ENCODE data around the gene DZIP3. TPM values are rescaled to one million over a fixed set of nuclear protein-coding genes. Genes with fewer than 3 reads are reported as not detected.

The DZIP3 gene
- total and polyA plus RNA-seq, 9 donors = 12.6 to 21.8 (median 17.2) TPM

GRCh38 chr3:108562565-108562964 lies 27.0 kb upstream of the DZIP3 start:
- Histone ChIP-seq H3K36me3 (ENCODE audit: control insufficient read depth, insufficient read depth, low read length) (peaks cover 7% of the 10 kb centered on the region), H3K27ac (ENCODE audit: low read length) (no peak overlapping the region), H3K27me3 (ENCODE audit: control insufficient read depth, insufficient read depth, low read length) (no peaks in the 10 kb centered on the region), H3K4me1 (ENCODE audit: control insufficient read depth, insufficient read depth, low read length) (no peaks in the 10 kb centered on the region), H3K9me3 (replicated peaks; ENCODE audit: control insufficient read depth, low read depth, low read length) (no peaks in the 10 kb centered on the region), H3K4me3 (ENCODE audit: low read length) (no peak overlapping the region)
- DNase-seq = no peak
- WGBS (ENCODE audit: insufficient coverage) = no CpG with 5 or more reads among the region's 2 CpGs

GRCh38 chr3:108564564-108564963 lies 25.0 kb upstream of the DZIP3 start:
- Histone ChIP-seq H3K4me1 (ENCODE audit: control insufficient read depth, insufficient read depth, low read length) (no peaks in the 10 kb centered on the region), H3K4me3 (ENCODE audit: low read length) (no peak overlapping the region), H3K36me3 (ENCODE audit: control insufficient read depth, insufficient read depth, low read length) (peaks cover 4% of the 10 kb centered on the region), H3K9me3 (replicated peaks; ENCODE audit: control insufficient read depth, low read depth, low read length) (no peaks in the 10 kb centered on the region), H3K27me3 (ENCODE audit: control insufficient read depth, insufficient read depth, low read length) (no peaks in the 10 kb centered on the region), H3K27ac (ENCODE audit: low read length) (no peak overlapping the region)
- DNase-seq = no peak

- Histone ChIP-seq H3K4me1 (ENCODE audit: control insufficient read depth, insufficient read depth, low read length) (no peaks in the 10 kb centered on the region), H3K27ac (ENCODE audit: low read length) (no peak overlapping the region), H3K27me3 (ENCODE audit: control insufficient read depth, insufficient read depth, low read length) (no peaks in the 10 kb centered on the region), H3K4me3 (ENCODE audit: low read length) (no peak overlapping the region), H3K36me3 (ENCODE audit: control insufficient read depth, insufficient read depth, low read length) (peaks cover 4% of the 10 kb centered on the region), H3K9me3 (replicated peaks; ENCODE audit: control insufficient read depth, low read depth, low read length) (no peaks in the 10 kb centered on the region)
- WGBS (ENCODE audit: insufficient coverage) = no CpG with 5 or more reads among the region's 3 CpGs
- no peak for DNase-seq
Observed at GRCh38 chr3:108565506-108565905, 24.0 kb upstream of the DZIP3 start.

GRCh38 chr3:108566599-108566998 lies 22.9 kb upstream of the DZIP3 start:
- Histone ChIP-seq H3K27me3 (ENCODE audit: control insufficient read depth, insufficient read depth, low read length) (no peaks in the 10 kb centered on the region), H3K36me3 (ENCODE audit: control insufficient read depth, insufficient read depth, low read length) (peaks cover 4% of the 10 kb centered on the region), H3K4me1 (ENCODE audit: control insufficient read depth, insufficient read depth, low read length) (no peaks in the 10 kb centered on the region), H3K9me3 (replicated peaks; ENCODE audit: control insufficient read depth, low read depth, low read length) (no peaks in the 10 kb centered on the region), H3K4me3 (ENCODE audit: low read length) (no peak overlapping the region), H3K27ac (ENCODE audit: low read length) (no peak overlapping the region)
- no CpG with 5 or more reads among the region's 1 CpG for WGBS (ENCODE audit: insufficient coverage)
- DNase-seq = no peak

- no peak for DNase-seq
- no peaks in the 10 kb centered on the region for H3K27me3 ChIP-seq (ENCODE audit: control insufficient read depth, insufficient read depth, low read length)
- H3K9me3 ChIP-seq (replicated peaks; ENCODE audit: control insufficient read depth, low read depth, low read length) = no peaks in the 10 kb centered on the region
- H3K27ac ChIP-seq (ENCODE audit: low read length) = no peak overlapping the region
- no peaks in the 10 kb centered on the region for H3K4me1 ChIP-seq (ENCODE audit: control insufficient read depth, insufficient read depth, low read length)
- H3K36me3 ChIP-seq (ENCODE audit: control insufficient read depth, insufficient read depth, low read length) = peaks cover 3% of the 10 kb centered on the region
- no peak overlapping the region for H3K4me3 ChIP-seq (ENCODE audit: low read length)
- 100% methylated on average over 2 of the region's 4 CpGs for WGBS (ENCODE audit: insufficient coverage)
Observed at GRCh38 chr3:108569336-108569735, 20.2 kb upstream of the DZIP3 start.

GRCh38 chr3:108578064-108578463 lies 11.5 kb upstream of the DZIP3 start:
- no peaks in the 10 kb centered on the region for H3K4me1 ChIP-seq (ENCODE audit: control insufficient read depth, insufficient read depth, low read length)
- peaks cover 8% of the 10 kb centered on the region for H3K36me3 ChIP-seq (ENCODE audit: control insufficient read depth, insufficient read depth, low read length)
- no peaks in the 10 kb centered on the region for H3K9me3 ChIP-seq (replicated peaks; ENCODE audit: control insufficient read depth, low read depth, low read length)
- DNase-seq = no peak
- no peaks in the 10 kb centered on the region for H3K27me3 ChIP-seq (ENCODE audit: control insufficient read depth, insufficient read depth, low read length)
- no peak overlapping the region for H3K27ac ChIP-seq (ENCODE audit: low read length)
- no peak overlapping the region for H3K4me3 ChIP-seq (ENCODE audit: low read length)
- no CpG with 5 or more reads among the region's 2 CpGs for WGBS (ENCODE audit: insufficient coverage)

- DNase-seq = peak; percentile 21
- H3K4me3 ChIP-seq (ENCODE audit: low read length) = peak overlapping the region; percentile 88
- no peaks in the 10 kb centered on the region for H3K36me3 ChIP-seq (ENCODE audit: control insufficient read depth, insufficient read depth, low read length)
- WGBS (ENCODE audit: insufficient coverage) = no CpG with 5 or more reads among the region's 8 CpGs
- H3K9me3 ChIP-seq (replicated peaks; ENCODE audit: control insufficient read depth, low read depth, low read length) = no peaks in the 10 kb centered on the region
- H3K4me1 ChIP-seq (ENCODE audit: control insufficient read depth, insufficient read depth, low read length) = peaks cover 6% of the 10 kb centered on the region
- peak overlapping the region; percentile 99 for H3K27ac ChIP-seq (ENCODE audit: low read length)
- no peaks in the 10 kb centered on the region for H3K27me3 ChIP-seq (ENCODE audit: control insufficient read depth, insufficient read depth, low read length)
Observed at GRCh38 chr3:108588601-108589000, 921 bp upstream of the DZIP3 start.

- H3K4me3 ChIP-seq (ENCODE audit: low read length) = peak overlapping the region; percentile 88
- no peaks in the 10 kb centered on the region for H3K27me3 ChIP-seq (ENCODE audit: control insufficient read depth, insufficient read depth, low read length)
- H3K36me3 ChIP-seq (ENCODE audit: control insufficient read depth, insufficient read depth, low read length) = no peaks in the 10 kb centered on the region
- H3K27ac ChIP-seq (ENCODE audit: low read length) = peak overlapping the region; percentile 99
- H3K9me3 ChIP-seq (replicated peaks; ENCODE audit: control insufficient read depth, low read depth, low read length) = no peaks in the 10 kb centered on the region
- DNase-seq = no peak
- peaks cover 6% of the 10 kb centered on the region for H3K4me1 ChIP-seq (ENCODE audit: control insufficient read depth, insufficient read depth, low read length)
- 0% methylated on average over 5 of the region's 11 CpGs for WGBS (ENCODE audit: insufficient coverage)
Observed at GRCh38 chr3:108589998-108590323, 439 bp downstream of the DZIP3 start.

GRCh38 chr3:108590460-108590859 lies 938 bp downstream of the DZIP3 start:
- peak; percentile 11 for DNase-seq
- no peaks in the 10 kb centered on the region for H3K36me3 ChIP-seq (ENCODE audit: control insufficient read depth, insufficient read depth, low read length)
- H3K27ac ChIP-seq (ENCODE audit: low read length) = no peak overlapping the region
- H3K27me3 ChIP-seq (ENCODE audit: control insufficient read depth, insufficient read depth, low read length) = no peaks in the 10 kb centered on the region
- H3K9me3 ChIP-seq (replicated peaks; ENCODE audit: control insufficient read depth, low read depth, low read length) = no peaks in the 10 kb centered on the region
- no CpG with 5 or more reads among the region's 4 CpGs for WGBS (ENCODE audit: insufficient coverage)
- H3K4me3 ChIP-seq (ENCODE audit: low read length) = peak overlapping the region; percentile 88
- peaks cover 6% of the 10 kb centered on the region for H3K4me1 ChIP-seq (ENCODE audit: control insufficient read depth, insufficient read depth, low read length)

- no CpG with 5 or more reads among the region's 2 CpGs for WGBS (ENCODE audit: insufficient coverage)
- peaks cover 3% of the 10 kb centered on the region for H3K4me1 ChIP-seq (ENCODE audit: control insufficient read depth, insufficient read depth, low read length)
- H3K36me3 ChIP-seq (ENCODE audit: control insufficient read depth, insufficient read depth, low read length) = no peaks in the 10 kb centered on the region
- H3K27me3 ChIP-seq (ENCODE audit: control insufficient read depth, insufficient read depth, low read length) = no peaks in the 10 kb centered on the region
- H3K4me3 ChIP-seq (ENCODE audit: low read length) = no peak overlapping the region
- no peaks in the 10 kb centered on the region for H3K9me3 ChIP-seq (replicated peaks; ENCODE audit: control insufficient read depth, low read depth, low read length)
- no peak for DNase-seq
- H3K27ac ChIP-seq (ENCODE audit: low read length) = no peak overlapping the region
Observed at GRCh38 chr3:108595321-108595720, 5.8 kb downstream of the DZIP3 start.

GRCh38 chr3:108598375-108598774 lies 8.9 kb downstream of the DZIP3 start:
- DNase-seq = no peak
- no peak overlapping the region for H3K4me3 ChIP-seq (ENCODE audit: low read length)
- no peaks in the 10 kb centered on the region for H3K36me3 ChIP-seq (ENCODE audit: control insufficient read depth, insufficient read depth, low read length)
- no CpG with 5 or more reads among the region's 5 CpGs for WGBS (ENCODE audit: insufficient coverage)
- no peaks in the 10 kb centered on the region for H3K9me3 ChIP-seq (replicated peaks; ENCODE audit: control insufficient read depth, low read depth, low read length)
- no peaks in the 10 kb centered on the region for H3K4me1 ChIP-seq (ENCODE audit: control insufficient read depth, insufficient read depth, low read length)
- H3K27ac ChIP-seq (ENCODE audit: low read length) = no peak overlapping the region
- no peaks in the 10 kb centered on the region for H3K27me3 ChIP-seq (ENCODE audit: control insufficient read depth, insufficient read depth, low read length)
